Osteocyte (in vitro differentiated cells): ENCODE measurements around the gene ANK2. TPM values are rescaled to one million over a fixed set of nuclear protein-coding genes. Genes with fewer than 3 reads are reported as not detected.

Source experiments
- DNase-seq: peaks from one replicate; pipeline ENCODE4 v3.0.0; 2021; ENCODE audit warnings: mixed read lengths; ENCODE audit not compliant: unreplicated experiment; ENCODE audit errors: extremely low spot score
- H3K27ac Mint-ChIP-seq: one replicate; pipeline ENCODE4 v1.8.0; 2021; ENCODE audit warnings: mild to moderate bottlenecking, mixed read lengths; ENCODE audit not compliant: unreplicated experiment
- H3K27me3 Mint-ChIP-seq: one replicate; pipeline ENCODE4 v1.8.0; 2021; ENCODE audit warnings: mixed read lengths; ENCODE audit not compliant: unreplicated experiment
- H3K36me3 Mint-ChIP-seq: one replicate; pipeline ENCODE4 v1.8.0; 2021; ENCODE audit warnings: mixed read lengths; ENCODE audit not compliant: unreplicated experiment
- H3K4me1 Mint-ChIP-seq: one replicate; pipeline ENCODE4 v1.8.0; 2021; ENCODE audit warnings: mixed read lengths; ENCODE audit not compliant: unreplicated experiment
- H3K4me3 Mint-ChIP-seq: one replicate; pipeline ENCODE4 v1.8.0; 2021; ENCODE audit warnings: mild to moderate bottlenecking, moderate library complexity, mixed read lengths; ENCODE audit not compliant: unreplicated experiment
- H3K9me3 Mint-ChIP-seq: one replicate; pipeline ENCODE4 v1.8.0; 2021; ENCODE audit warnings: mixed read lengths; ENCODE audit not compliant: unreplicated experiment
- CTCF ChIP-seq: fragments of 200-600 bp; sonication (generic); IDR thresholded peaks from 2 replicates; pipeline ENCODE4 v1.5.0; 2021; ENCODE audit warnings: antibody characterized with exemption, mild to moderate bottlenecking, moderate library complexity
- total RNA-seq: library from RNA; stranded (reverse); gene quantifications from 2 replicates; pipeline ENCODE4 v1.2.1, GENCODE V29; 2021

The ANK2 gene
- total RNA-seq, 1 donor from 2014 or later: 17.2 TPM

- no peak for TF ChIP-seq CTCF
- H3K27ac Mint-ChIP-seq: no peak overlapping the region
- DNase-seq: no peak
- H3K9me3 Mint-ChIP-seq: no peaks in the 10 kb centered on the region
- H3K27me3 Mint-ChIP-seq: no peaks in the 10 kb centered on the region
- H3K4me1 Mint-ChIP-seq: peaks cover 3% of the 10 kb centered on the region
- no peak overlapping the region for H3K4me3 Mint-ChIP-seq
- H3K36me3 Mint-ChIP-seq: no peaks in the 10 kb centered on the region
Measured at GRCh38 chr4:113347245-113347644, 297.8 kb downstream of the ANK2 start.

GRCh38 chr4:113349430-113349829 lies 300.0 kb downstream of the ANK2 start:
- TF ChIP-seq CTCF: no peak
- no peak for DNase-seq
- H3K4me3 Mint-ChIP-seq: no peak overlapping the region
- H3K9me3 Mint-ChIP-seq: no peaks in the 10 kb centered on the region
- H3K36me3 Mint-ChIP-seq: peaks cover 2% of the 10 kb centered on the region
- H3K4me1 Mint-ChIP-seq: peaks cover 3% of the 10 kb centered on the region
- H3K27me3 Mint-ChIP-seq: no peaks in the 10 kb centered on the region
- H3K27ac Mint-ChIP-seq: no peak overlapping the region

- no peak overlapping the region for H3K4me3 Mint-ChIP-seq
- H3K36me3 Mint-ChIP-seq: peaks cover 2% of the 10 kb centered on the region
- DNase-seq: no peak
- no peak overlapping the region for H3K27ac Mint-ChIP-seq
- TF ChIP-seq CTCF: no peak
- H3K9me3 Mint-ChIP-seq: no peaks in the 10 kb centered on the region
- H3K4me1 Mint-ChIP-seq: peaks cover 7% of the 10 kb centered on the region
- no peaks in the 10 kb centered on the region for H3K27me3 Mint-ChIP-seq
Measured at GRCh38 chr4:113350576-113350975, 301.1 kb downstream of the ANK2 start.

- no peaks in the 10 kb centered on the region for H3K27me3 Mint-ChIP-seq
- peaks cover 8% of the 10 kb centered on the region for H3K4me1 Mint-ChIP-seq
- no peak for DNase-seq
- peaks cover 8% of the 10 kb centered on the region for H3K9me3 Mint-ChIP-seq
- TF ChIP-seq CTCF: no peak
- no peak overlapping the region for H3K27ac Mint-ChIP-seq
- H3K4me3 Mint-ChIP-seq: no peak overlapping the region
- peaks cover 2% of the 10 kb centered on the region for H3K36me3 Mint-ChIP-seq
Measured at GRCh38 chr4:113355550-113356371, 306.3 kb downstream of the ANK2 start.

- peaks cover 8% of the 10 kb centered on the region for H3K9me3 Mint-ChIP-seq
- H3K27me3 Mint-ChIP-seq: no peaks in the 10 kb centered on the region
- H3K4me3 Mint-ChIP-seq: no peak overlapping the region
- no peak for TF ChIP-seq CTCF
- no peak overlapping the region for H3K27ac Mint-ChIP-seq
- peaks cover 3% of the 10 kb centered on the region for H3K36me3 Mint-ChIP-seq
- H3K4me1 Mint-ChIP-seq: peaks cover 8% of the 10 kb centered on the region
- DNase-seq: no peak
Measured at GRCh38 chr4:113356453-113356852, 307.0 kb downstream of the ANK2 start.
